HFFc6 (cell line): ENCODE data around the gene ART1. TPM values are rescaled to one million over a fixed set of nuclear protein-coding genes. Genes with fewer than 3 reads are reported as not detected.
A peak's percentile ranks its signal among the peaks of the same experiment; 100 is the strongest.

Experiments used
- DNase-seq: peaks from one replicate; pipeline ENCODE4 v3.0.0-alpha.2; 2018
- H3K27ac Mint-ChIP-seq: 2 replicates; pipeline ENCODE4 v1.8.0; 2020; ENCODE audit warnings: mild to moderate bottlenecking, mixed read lengths
- H3K27me3 Mint-ChIP-seq: 2 replicates; pipeline ENCODE4 v1.8.0; 2021; ENCODE audit warnings: mild to moderate bottlenecking, moderate library complexity, mixed read lengths; ENCODE audit not compliant: insufficient read depth
- H3K36me3 Mint-ChIP-seq: 2 replicates; pipeline ENCODE4 v1.8.0; 2021; ENCODE audit warnings: low read depth, mixed read lengths
- H3K4me1 Mint-ChIP-seq: 2 replicates; pipeline ENCODE4 v1.8.0; 2020; ENCODE audit warnings: low read depth, mixed read lengths
- H3K4me3 Mint-ChIP-seq: 2 replicates; pipeline ENCODE4 v1.8.0; 2020; ENCODE audit warnings: mild to moderate bottlenecking, moderate library complexity, mixed read lengths
- H3K9me3 Mint-ChIP-seq: 2 replicates; pipeline ENCODE4 v1.8.0; 2020; ENCODE audit warnings: mild to moderate bottlenecking, mixed read lengths
- CTCF ChIP-seq: fragments of 200-600 bp; sonication (generic); IDR thresholded peaks from 2 replicates; pipeline ENCODE4 v1.5.0; 2021; ENCODE audit warnings: antibody characterized with exemption, mild to moderate bottlenecking
- total RNA-seq, 6 experiments: library from RNA; stranded (reverse); fragmentation: NEBNext Ultra II Directional; extraction: Animal tissue kit (Norgen Biotek cat#: 25700); gene quantifications; 2 replicates in 1 of 6; 3 replicates in 5 of 6; pipeline ENCODE4 v1.2.3, GENCODE V29; 2021

ART1 gene
- total RNA-seq, 6 experiments from 2014 or later = not detected

GRCh38 chr11:3615998-3616397 is 28.9 kb upstream of the ART1 start:
- H3K9me3 Mint-ChIP-seq = no peaks in the 10 kb centered on the region
- no peak for DNase-seq
- peaks cover 9% of the 10 kb centered on the region for H3K27me3 Mint-ChIP-seq
- peaks cover 24% of the 10 kb centered on the region for H3K4me1 Mint-ChIP-seq
- H3K36me3 Mint-ChIP-seq = no peaks in the 10 kb centered on the region
- H3K27ac Mint-ChIP-seq = peak overlapping the region; percentile 60
- no peak for TF ChIP-seq CTCF
- H3K4me3 Mint-ChIP-seq = no peak overlapping the region

GRCh38 chr11:3616721-3617460 is 28.0 kb upstream of the ART1 start:
- TF ChIP-seq CTCF = no peak
- no peak for DNase-seq
- Mint-ChIP-seq H3K9me3 (no peaks in the 10 kb centered on the region), H3K27ac (no peak overlapping the region), H3K4me1 (peaks cover 24% of the 10 kb centered on the region), H3K27me3 (peaks cover 15% of the 10 kb centered on the region), H3K4me3 (no peak overlapping the region), H3K36me3 (no peaks in the 10 kb centered on the region)

- H3K4me1 Mint-ChIP-seq = peaks cover 24% of the 10 kb centered on the region
- H3K9me3 Mint-ChIP-seq = no peaks in the 10 kb centered on the region
Observed at GRCh38 chr11:3617990-3618389, 26.9 kb upstream of the ART1 start.

GRCh38 chr11:3622521-3622920 is 22.4 kb upstream of the ART1 start:
- H3K9me3 Mint-ChIP-seq = no peaks in the 10 kb centered on the region
- no peak overlapping the region for H3K4me3 Mint-ChIP-seq
- H3K36me3 Mint-ChIP-seq = no peaks in the 10 kb centered on the region
- DNase-seq = no peak
- H3K27ac Mint-ChIP-seq = no peak overlapping the region
- TF ChIP-seq CTCF = no peak
- H3K27me3 Mint-ChIP-seq = peaks cover 32% of the 10 kb centered on the region
- no peaks in the 10 kb centered on the region for H3K4me1 Mint-ChIP-seq

More at GRCh38 chr11:3617990-3618389, 26.9 kb upstream of the ART1 start:
- Mint-ChIP-seq H3K36me3 (no peaks in the 10 kb centered on the region), H3K4me3 (no peak overlapping the region), H3K27me3 (peaks cover 19% of the 10 kb centered on the region), H3K27ac (no peak overlapping the region)
- no peak for TF ChIP-seq CTCF
- no peak for DNase-seq

GRCh38 chr11:3623121-3623520 is 21.8 kb upstream of the ART1 start:
- no peaks in the 10 kb centered on the region for H3K36me3 Mint-ChIP-seq
- no peaks in the 10 kb centered on the region for H3K9me3 Mint-ChIP-seq
- no peak overlapping the region for H3K27ac Mint-ChIP-seq
- H3K4me1 Mint-ChIP-seq = no peaks in the 10 kb centered on the region
- DNase-seq = no peak
- no peak for TF ChIP-seq CTCF
- H3K27me3 Mint-ChIP-seq = peaks cover 30% of the 10 kb centered on the region
- no peak overlapping the region for H3K4me3 Mint-ChIP-seq
